ENCODE measurements around the gene PSMB8.

The PSMB8 gene

GRCh38 chr6:32852018-32852843, 8.4 kb upstream of the PSMB8 start:
- FAIRE-seq (no peak), DNase-seq (ENCODE audit: insufficient read length, low spot score) (no peak)
- no peak for TF ChIP-seq CTCF (IDR thresholded peaks at IDR 0.05; ENCODE audit: insufficient read depth, missing control alignments)

GRCh38 chr6:32851025-32851424, 7.2 kb upstream of the PSMB8 start:
- TF ChIP-seq CTCF (IDR thresholded peaks at IDR 0.05; ENCODE audit: insufficient read depth, missing control alignments) = no peak
- DNase-seq (ENCODE audit: insufficient read length, low spot score) (no peak), FAIRE-seq (no peak)

- FAIRE-seq (no peak), DNase-seq (ENCODE audit: insufficient read length, low spot score) (no peak)
- TF ChIP-seq CTCF (IDR thresholded peaks at IDR 0.05; ENCODE audit: insufficient read depth, missing control alignments) = no peak
Observed at GRCh38 chr6:32849126-32849525, 5.3 kb upstream of the PSMB8 start.

GRCh38 chr6:32847795-32848194, 3.9 kb upstream of the PSMB8 start:
- DNase-seq (ENCODE audit: insufficient read length, low spot score) (no peak), FAIRE-seq (no peak)

DNA sequence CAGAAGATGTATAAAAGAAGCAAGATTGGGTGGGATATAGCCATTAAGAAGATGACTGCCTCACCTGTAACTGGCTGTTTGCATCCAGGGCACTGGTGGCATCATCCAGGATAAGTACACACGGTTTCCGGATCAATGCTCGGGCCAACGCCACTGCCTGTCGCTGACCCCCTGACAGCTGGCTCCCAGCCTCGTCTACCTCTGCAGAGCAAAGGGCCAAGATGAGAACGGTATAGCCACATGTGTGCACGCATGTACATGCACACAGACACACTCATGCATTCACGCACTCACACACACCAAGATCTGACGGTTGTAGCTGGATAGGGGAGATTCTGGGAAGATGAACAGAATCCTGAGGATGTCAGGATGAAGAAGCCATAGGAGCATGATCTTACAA, 3.2 kb upstream of the PSMB8 start:
- no peak for DNase-seq (ENCODE audit: insufficient read length, low spot score)
- no peak for TF ChIP-seq CTCF (IDR thresholded peaks at IDR 0.05; ENCODE audit: insufficient read depth, missing control alignments)
- FAIRE-seq = no peak

More at GRCh38 chr6:32847795-32848194, 3.9 kb upstream of the PSMB8 start:
- TF ChIP-seq CTCF (IDR thresholded peaks at IDR 0.05; ENCODE audit: insufficient read depth, missing control alignments) = no peak

DNA sequence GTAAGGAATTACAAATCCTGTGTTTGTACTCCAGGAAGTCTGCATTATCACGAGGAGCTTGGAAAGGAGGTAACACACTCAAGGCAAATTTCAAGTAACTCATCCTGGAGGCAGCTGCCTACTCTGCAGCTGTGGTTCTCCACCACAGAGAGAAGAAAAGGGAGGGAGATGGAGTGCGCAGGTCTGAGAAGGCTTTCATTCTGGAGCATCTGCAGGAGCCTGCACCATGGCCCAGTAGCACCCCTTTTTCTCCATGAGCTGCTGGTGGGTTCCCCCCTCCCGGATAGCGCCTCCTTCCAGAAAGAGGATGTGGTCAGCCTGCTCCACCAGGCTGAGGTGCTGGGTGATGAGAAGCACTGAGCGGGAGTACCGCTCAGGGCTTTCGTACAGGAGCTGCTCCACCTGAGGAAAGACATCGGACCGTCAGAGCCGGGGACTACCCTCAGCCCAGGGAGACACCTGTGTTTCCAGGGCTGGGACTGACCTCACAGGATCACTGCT, 1.6 kb upstream of the PSMB8 start:
- DNase-seq (ENCODE audit: insufficient read length, low spot score) (no peak), FAIRE-seq (no peak)
- TF ChIP-seq CTCF (IDR thresholded peaks at IDR 0.05; ENCODE audit: insufficient read depth, missing control alignments) = no peak

GRCh38 chr6:32844839-32845383, 1.1 kb upstream of the PSMB8 start:
- no peak for DNase-seq (ENCODE audit: insufficient read length, low spot score)
- no peak for TF ChIP-seq CTCF (IDR thresholded peaks at IDR 0.05; ENCODE audit: insufficient read depth, missing control alignments)
- no peak for FAIRE-seq

Measured in D721Med (cell line).